ENCODE measurements around the gene CDK14.

CDK14 gene

GRCh38 chr7:90951986-90952954 lies 356.1 kb downstream of the CDK14 start:
- no peak for DNase-seq (ENCODE audit: low read depth)

GRCh38 chr7:90955641-90956207 lies 359.6 kb downstream of the CDK14 start:
- DNase-seq (ENCODE audit: low read depth): no peak

- DNase-seq (ENCODE audit: low read depth): no peak
Observed at GRCh38 chr7:90957883-90958282, 361.8 kb downstream of the CDK14 start.

GRCh38 chr7:90958647-90959046 lies 362.5 kb downstream of the CDK14 start:
- no peak for DNase-seq (ENCODE audit: low read depth)

- no peak for DNase-seq (ENCODE audit: low read depth)
Observed at GRCh38 chr7:90961037-90961725, 365.1 kb downstream of the CDK14 start.

GRCh38 chr7:90965211-90965610 lies 369.1 kb downstream of the CDK14 start:
- no peak for DNase-seq (ENCODE audit: low read depth)

GRCh38 chr7:90966346-90966745 lies 370.2 kb downstream of the CDK14 start:
- DNase-seq (ENCODE audit: low read depth): no peak

GRCh38 chr7:90968871-90969270 lies 372.8 kb downstream of the CDK14 start:
- DNase-seq (ENCODE audit: low read depth): no peak

- no peak for DNase-seq (ENCODE audit: low read depth)
Observed at GRCh38 chr7:90972906-90973550, 376.9 kb downstream of the CDK14 start.

- DNase-seq (ENCODE audit: low read depth): no peak
Observed at GRCh38 chr7:90977056-90977455, 380.9 kb downstream of the CDK14 start.

GRCh38 chr7:90980545-90980944 lies 384.4 kb downstream of the CDK14 start:
- no peak for DNase-seq (ENCODE audit: low read depth)

- DNase-seq (ENCODE audit: low read depth): no peak
Observed at GRCh38 chr7:90982228-90982627, 386.1 kb downstream of the CDK14 start.

- no peak for DNase-seq (ENCODE audit: low read depth)
Observed at GRCh38 chr7:90984692-90985091, 388.6 kb downstream of the CDK14 start.

- no peak for DNase-seq (ENCODE audit: low read depth)
Observed at GRCh38 chr7:90988516-90988915, 392.4 kb downstream of the CDK14 start.

- DNase-seq (ENCODE audit: low read depth): no peak
Observed at GRCh38 chr7:90988996-90989765, 393.1 kb downstream of the CDK14 start.

GRCh38 chr7:90994121-90994520 lies 398.0 kb downstream of the CDK14 start:
- DNase-seq (ENCODE audit: low read depth): no peak

GRCh38 chr7:90994601-90995000 lies 398.5 kb downstream of the CDK14 start:
- no peak for DNase-seq (ENCODE audit: low read depth)

- DNase-seq (ENCODE audit: low read depth): no peak
Observed at GRCh38 chr7:90995996-90996395, 399.9 kb downstream of the CDK14 start.

- no peak for DNase-seq (ENCODE audit: low read depth)
Observed at GRCh38 chr7:90999989-91000979, 404.2 kb downstream of the CDK14 start.

GRCh38 chr7:91005024-91005423 lies 408.9 kb downstream of the CDK14 start:
- no peak for DNase-seq (ENCODE audit: low read depth)

All from activated T-helper 9 cell treated with anti-CD3 and anti-CD28 coated beads, Interleukin-2, amount 50 U/mL, for 16 hours (primary cell).